Loucy (cell line): ENCODE measurements around the gene KIRREL3.

ENCODE experiments used
- H2AFZ ChIP-seq: fragments of 200-600 bp; sonication (generic); 2 replicates; pipeline ENCODE4 v1.6.0; 2016; ENCODE audit warnings: antibody characterized with exemption, mild to moderate bottlenecking, low read length, moderate library complexity
- H3F3A ChIP-seq: fragments of 200-600 bp; 2 replicates; pipeline ENCODE4 v1.6.0; 2016; ENCODE audit warnings: antibody characterized with exemption, low read depth, mild to moderate bottlenecking
- H3K27me3 ChIP-seq: fragments of 200-600 bp; sonication (generic); 2 replicates; pipeline ENCODE4 v1.6.1; 2014; ENCODE audit warnings: low read length, mild to moderate bottlenecking; ENCODE audit not compliant: insufficient read depth, poor library complexity, severe bottlenecking
- H3K36me3 ChIP-seq: fragments of 200-600 bp; sonication (generic); 2 replicates; pipeline ENCODE4 v1.6.1; 2016; ENCODE audit warnings: low read length; ENCODE audit not compliant: insufficient read depth
- H3K4me1 ChIP-seq: fragments of 200-600 bp; sonication (generic); 2 replicates; pipeline ENCODE4 v1.5.1; 2014; ENCODE audit warnings: low read length, mild to moderate bottlenecking; ENCODE audit not compliant: insufficient read depth, poor library complexity, severe bottlenecking
- H3K4me2 ChIP-seq: fragments of 200-600 bp; sonication (generic); 2 replicates; pipeline ENCODE4 v1.6.0; 2014; ENCODE audit warnings: antibody characterized with exemption, low read length, low read depth, mild to moderate bottlenecking; ENCODE audit not compliant: poor library complexity, severe bottlenecking
- H3K4me3 ChIP-seq: fragments of 200-600 bp; sonication (generic); 2 replicates; pipeline ENCODE4 v1.5.1; 2014; ENCODE audit warnings: low read length, mild to moderate bottlenecking, mixed read lengths; ENCODE audit not compliant: poor library complexity, severe bottlenecking
- H3K79me2 ChIP-seq: fragments of 200-600 bp; sonication (generic); 2 replicates; pipeline ENCODE4 v1.6.1; 2014; ENCODE audit warnings: low read length; ENCODE audit not compliant: insufficient read depth
- H3K9ac ChIP-seq: fragments of 200-600 bp; sonication (generic); 2 replicates; pipeline ENCODE4 v1.6.0; 2014; ENCODE audit warnings: mild to moderate bottlenecking, low read depth, low read length, moderate library complexity; ENCODE audit not compliant: poor library complexity, severe bottlenecking
- H3K9me2 ChIP-seq: fragments of 200-600 bp; sonication (generic); replicated peaks from 2 replicates; pipeline ENCODE4 v1.6.1; 2016; ENCODE audit warnings: low read depth, low read length, mixed read lengths
- H3K9me3 ChIP-seq: fragments of 200-600 bp; sonication (generic); 2 replicates; pipeline ENCODE4 v1.6.1; 2014; ENCODE audit warnings: mild to moderate bottlenecking, antibody characterized with exemption, low read length, low read depth; ENCODE audit not compliant: insufficient read depth
- H4K20me1 ChIP-seq: fragments of 200-600 bp; sonication (generic); 2 replicates; pipeline ENCODE4 v1.6.0; 2014; ENCODE audit warnings: antibody characterized with exemption, low read length, mild to moderate bottlenecking; ENCODE audit not compliant: insufficient read depth, poor library complexity, severe bottlenecking
- EZH2phosphoT487 ChIP-seq: fragments of 200-600 bp; IDR thresholded peaks from 2 replicates; pipeline ENCODE4 v1.6.1; 2018; ENCODE audit warnings: antibody characterized with exemption, mild to moderate bottlenecking, moderate library complexity, borderline replicate concordance
- TF ChIP-seq, protein P1 (sequence below): fragments of 200-600 bp; sonication (generic); conservative IDR thresholded peaks from 2 replicates; pipeline ENCODE4 v1.5.1; 2014; ENCODE audit warnings: mild to moderate bottlenecking, antibody characterized with exemption, low read length

KIRREL3 gene

DNA sequence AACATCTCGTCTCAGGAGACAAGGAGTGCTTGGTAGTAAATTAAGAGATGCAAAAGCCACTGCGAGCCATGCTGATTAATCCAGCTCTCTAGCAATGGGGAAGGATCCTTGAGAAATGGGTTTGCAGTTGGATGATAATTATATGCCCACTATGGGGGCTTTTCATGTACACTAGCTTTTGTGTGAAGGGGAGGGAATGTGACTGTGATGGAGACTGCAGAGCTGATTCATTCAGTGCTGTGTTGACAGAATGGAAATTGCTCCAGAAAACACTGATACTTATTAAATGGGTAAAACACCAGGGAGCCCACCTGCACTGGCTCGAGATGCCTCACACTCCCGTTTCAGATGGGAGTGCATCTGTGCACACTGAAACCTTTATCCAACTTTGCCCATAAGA is 37.0 kb upstream of the KIRREL3 start:
- Histone ChIP-seq H3K4me2 (no peak overlapping the region), H3F3A (no peaks in the 10 kb centered on the region), H3K27me3 (no peaks in the 10 kb centered on the region), H4K20me1 (no peaks in the 10 kb centered on the region), H2AFZ (no peak overlapping the region), H3K9ac (no peak overlapping the region), H3K36me3 (no peaks in the 10 kb centered on the region), H3K79me2 (no peaks in the 10 kb centered on the region), H3K4me1 (no peaks in the 10 kb centered on the region), H3K4me3 (no peak overlapping the region), H3K9me3 (peaks cover 3% of the 10 kb centered on the region; the same call in 1 of the 2 replicates), H3K9me2 (no peaks in the 10 kb centered on the region)
- TF ChIP-seq EZH2phosphoT487: no peak
- TF ChIP-seq, protein P1, sequence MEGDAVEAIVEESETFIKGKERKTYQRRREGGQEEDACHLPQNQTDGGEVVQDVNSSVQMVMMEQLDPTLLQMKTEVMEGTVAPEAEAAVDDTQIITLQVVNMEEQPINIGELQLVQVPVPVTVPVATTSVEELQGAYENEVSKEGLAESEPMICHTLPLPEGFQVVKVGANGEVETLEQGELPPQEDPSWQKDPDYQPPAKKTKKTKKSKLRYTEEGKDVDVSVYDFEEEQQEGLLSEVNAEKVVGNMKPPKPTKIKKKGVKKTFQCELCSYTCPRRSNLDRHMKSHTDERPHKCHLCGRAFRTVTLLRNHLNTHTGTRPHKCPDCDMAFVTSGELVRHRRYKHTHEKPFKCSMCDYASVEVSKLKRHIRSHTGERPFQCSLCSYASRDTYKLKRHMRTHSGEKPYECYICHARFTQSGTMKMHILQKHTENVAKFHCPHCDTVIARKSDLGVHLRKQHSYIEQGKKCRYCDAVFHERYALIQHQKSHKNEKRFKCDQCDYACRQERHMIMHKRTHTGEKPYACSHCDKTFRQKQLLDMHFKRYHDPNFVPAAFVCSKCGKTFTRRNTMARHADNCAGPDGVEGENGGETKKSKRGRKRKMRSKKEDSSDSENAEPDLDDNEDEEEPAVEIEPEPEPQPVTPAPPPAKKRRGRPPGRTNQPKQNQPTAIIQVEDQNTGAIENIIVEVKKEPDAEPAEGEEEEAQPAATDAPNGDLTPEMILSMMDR: no peak

DNA sequence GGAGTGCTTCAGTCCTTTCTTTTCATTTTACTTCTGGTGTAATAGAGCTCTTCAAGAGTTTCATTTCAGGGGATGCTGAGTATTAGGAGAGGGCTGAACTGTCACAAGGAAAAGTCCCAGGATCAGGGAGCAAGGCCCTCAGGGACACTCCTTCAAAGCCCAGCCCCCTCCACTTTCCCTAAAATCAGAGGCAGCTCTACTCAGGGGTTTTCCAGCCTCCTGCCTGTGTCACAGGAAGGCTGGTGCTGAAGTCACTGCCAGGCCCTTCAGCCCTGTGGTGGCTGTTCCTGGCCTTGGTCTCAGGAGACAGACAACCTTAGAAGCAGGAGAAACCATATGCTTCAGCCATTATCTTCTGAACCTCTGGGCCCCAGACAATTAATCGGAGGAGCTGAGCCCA is 36.4 kb upstream of the KIRREL3 start:
- Histone ChIP-seq H3K9me2 (no peaks in the 10 kb centered on the region), H3K4me1 (no peaks in the 10 kb centered on the region), H3K27me3 (no peaks in the 10 kb centered on the region), H3K36me3 (no peaks in the 10 kb centered on the region), H3F3A (no peaks in the 10 kb centered on the region), H3K9ac (no peak overlapping the region), H3K9me3 (peaks cover 3% of the 10 kb centered on the region; the same call in 1 of the 2 replicates), H2AFZ (no peak overlapping the region), H3K79me2 (no peaks in the 10 kb centered on the region), H4K20me1 (no peaks in the 10 kb centered on the region), H3K4me2 (no peak overlapping the region), H3K4me3 (no peak overlapping the region)
- no peak for TF ChIP-seq EZH2phosphoT487
- TF ChIP-seq, protein P1: no peak

DNA sequence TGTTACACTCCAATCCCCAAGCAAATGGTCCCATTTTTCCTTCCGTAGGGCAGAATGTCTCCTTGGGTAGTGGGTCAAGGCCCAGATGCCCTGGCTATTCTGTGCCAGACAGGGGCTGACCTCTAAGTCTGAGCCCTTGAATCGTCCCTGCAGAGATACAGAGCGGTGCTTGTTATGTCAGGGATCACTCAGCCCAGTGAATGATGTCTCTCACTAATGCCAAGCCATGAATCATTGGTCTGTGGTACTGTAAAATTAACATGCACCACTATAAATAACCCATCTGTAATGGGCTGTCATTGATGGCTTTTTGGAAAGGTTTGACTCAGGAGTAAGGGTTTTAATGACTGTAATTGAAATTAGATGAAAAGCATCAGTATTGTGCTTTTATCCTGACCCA is 35.3 kb upstream of the KIRREL3 start:
- H3K9ac ChIP-seq: no peak overlapping the region
- H3K4me2 ChIP-seq: no peak overlapping the region
- H3K9me3 ChIP-seq: peaks cover 3% of the 10 kb centered on the region; the same call in 1 of the 2 replicates
- H2AFZ ChIP-seq: no peak overlapping the region
- no peaks in the 10 kb centered on the region for H3K4me1 ChIP-seq
- H3K9me2 ChIP-seq: no peaks in the 10 kb centered on the region
- no peaks in the 10 kb centered on the region for H3K36me3 ChIP-seq
- no peaks in the 10 kb centered on the region for H3K79me2 ChIP-seq
- no peak overlapping the region for H3K4me3 ChIP-seq
- H4K20me1 ChIP-seq: no peaks in the 10 kb centered on the region
- TF ChIP-seq, protein P1: no peak
- no peak for TF ChIP-seq EZH2phosphoT487
- no peaks in the 10 kb centered on the region for H3F3A ChIP-seq
- H3K27me3 ChIP-seq: no peaks in the 10 kb centered on the region
